ENCODE measurements around the gene CDCA3.

DNA sequence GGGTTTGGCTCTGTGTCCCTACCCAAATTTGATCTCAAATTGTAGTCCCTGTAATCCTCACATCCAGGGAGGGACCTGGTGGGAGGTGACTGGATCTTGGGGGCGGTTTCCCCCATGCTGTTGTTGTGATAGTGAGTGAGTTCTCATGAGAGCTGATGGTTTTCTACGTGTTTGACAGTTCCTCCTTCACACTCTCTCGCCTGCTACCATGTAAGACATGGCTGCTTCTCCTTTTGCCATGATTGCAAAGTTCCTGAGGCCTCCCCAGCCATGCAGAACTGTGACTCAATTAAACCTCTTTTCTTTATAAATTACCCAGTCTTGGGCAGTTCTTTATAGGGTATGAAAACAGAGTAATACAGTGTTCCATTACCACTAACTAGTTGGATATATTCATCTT, 43.2 kb upstream of the CDCA3 start:
- TF ChIP-seq, protein P1, sequence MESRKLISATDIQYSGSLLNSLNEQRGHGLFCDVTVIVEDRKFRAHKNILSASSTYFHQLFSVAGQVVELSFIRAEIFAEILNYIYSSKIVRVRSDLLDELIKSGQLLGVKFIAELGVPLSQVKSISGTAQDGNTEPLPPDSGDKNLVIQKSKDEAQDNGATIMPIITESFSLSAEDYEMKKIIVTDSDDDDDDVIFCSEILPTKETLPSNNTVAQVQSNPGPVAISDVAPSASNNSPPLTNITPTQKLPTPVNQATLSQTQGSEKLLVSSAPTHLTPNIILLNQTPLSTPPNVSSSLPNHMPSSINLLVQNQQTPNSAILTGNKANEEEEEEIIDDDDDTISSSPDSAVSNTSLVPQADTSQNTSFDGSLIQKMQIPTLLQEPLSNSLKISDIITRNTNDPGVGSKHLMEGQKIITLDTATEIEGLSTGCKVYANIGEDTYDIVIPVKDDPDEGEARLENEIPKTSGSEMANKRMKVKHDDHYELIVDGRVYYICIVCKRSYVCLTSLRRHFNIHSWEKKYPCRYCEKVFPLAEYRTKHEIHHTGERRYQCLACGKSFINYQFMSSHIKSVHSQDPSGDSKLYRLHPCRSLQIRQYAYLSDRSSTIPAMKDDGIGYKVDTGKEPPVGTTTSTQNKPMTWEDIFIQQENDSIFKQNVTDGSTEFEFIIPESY (CRISPR knock-in tag; IDR thresholded peaks at IDR 0.05), result no peak
- TF ChIP-seq GTF2F1 (IDR thresholded peaks at IDR 0.05; ENCODE audit: low read length) (no peak), SIN3B (IDR thresholded peaks at IDR 0.05; ENCODE audit: low read length) (no peak), HDAC2 (CRISPR knock-in tag; IDR thresholded peaks at IDR 0.05) (no peak), ZNF589 (CRISPR knock-in tag; conservative IDR thresholded peaks at IDR 0.05) (no peak), SMAD1 (CRISPR knock-in tag; IDR thresholded peaks at IDR 0.05; ENCODE audit: borderline replicate concordance, low read depth) (no peak), GABPA (IDR thresholded peaks at IDR 0.05; ENCODE audit: low read depth, low read length) (no peak), GABPA (CRISPR knock-in tag; IDR thresholded peaks at IDR 0.05; ENCODE audit: low read depth) (no peak), MIER2 (CRISPR knock-in tag; IDR thresholded peaks at IDR 0.05) (no peak), ZNF431 (CRISPR knock-in tag; IDR thresholded peaks at IDR 0.05; ENCODE audit: borderline replicate concordance, low read depth) (no peak), POGZ (CRISPR knock-in tag; IDR thresholded peaks at IDR 0.05) (no peak)
- TF ChIP-seq, protein P2, sequence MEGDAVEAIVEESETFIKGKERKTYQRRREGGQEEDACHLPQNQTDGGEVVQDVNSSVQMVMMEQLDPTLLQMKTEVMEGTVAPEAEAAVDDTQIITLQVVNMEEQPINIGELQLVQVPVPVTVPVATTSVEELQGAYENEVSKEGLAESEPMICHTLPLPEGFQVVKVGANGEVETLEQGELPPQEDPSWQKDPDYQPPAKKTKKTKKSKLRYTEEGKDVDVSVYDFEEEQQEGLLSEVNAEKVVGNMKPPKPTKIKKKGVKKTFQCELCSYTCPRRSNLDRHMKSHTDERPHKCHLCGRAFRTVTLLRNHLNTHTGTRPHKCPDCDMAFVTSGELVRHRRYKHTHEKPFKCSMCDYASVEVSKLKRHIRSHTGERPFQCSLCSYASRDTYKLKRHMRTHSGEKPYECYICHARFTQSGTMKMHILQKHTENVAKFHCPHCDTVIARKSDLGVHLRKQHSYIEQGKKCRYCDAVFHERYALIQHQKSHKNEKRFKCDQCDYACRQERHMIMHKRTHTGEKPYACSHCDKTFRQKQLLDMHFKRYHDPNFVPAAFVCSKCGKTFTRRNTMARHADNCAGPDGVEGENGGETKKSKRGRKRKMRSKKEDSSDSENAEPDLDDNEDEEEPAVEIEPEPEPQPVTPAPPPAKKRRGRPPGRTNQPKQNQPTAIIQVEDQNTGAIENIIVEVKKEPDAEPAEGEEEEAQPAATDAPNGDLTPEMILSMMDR (CRISPR knock-in tag; IDR thresholded peaks at IDR 0.05), result no peak
- TF ChIP-seq, protein P3, sequence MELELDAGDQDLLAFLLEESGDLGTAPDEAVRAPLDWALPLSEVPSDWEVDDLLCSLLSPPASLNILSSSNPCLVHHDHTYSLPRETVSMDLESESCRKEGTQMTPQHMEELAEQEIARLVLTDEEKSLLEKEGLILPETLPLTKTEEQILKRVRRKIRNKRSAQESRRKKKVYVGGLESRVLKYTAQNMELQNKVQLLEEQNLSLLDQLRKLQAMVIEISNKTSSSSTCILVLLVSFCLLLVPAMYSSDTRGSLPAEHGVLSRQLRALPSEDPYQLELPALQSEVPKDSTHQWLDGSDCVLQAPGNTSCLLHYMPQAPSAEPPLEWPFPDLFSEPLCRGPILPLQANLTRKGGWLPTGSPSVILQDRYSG (CRISPR knock-in tag; IDR thresholded peaks at IDR 0.05), result no peak
- TF ChIP-seq, protein P4, sequence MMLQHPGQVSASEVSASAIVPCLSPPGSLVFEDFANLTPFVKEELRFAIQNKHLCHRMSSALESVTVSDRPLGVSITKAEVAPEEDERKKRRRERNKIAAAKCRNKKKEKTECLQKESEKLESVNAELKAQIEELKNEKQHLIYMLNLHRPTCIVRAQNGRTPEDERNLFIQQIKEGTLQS (CRISPR knock-in tag; IDR thresholded peaks at IDR 0.05), result no peak

Data from HepG2 (cell line).